Hepatocyte (in vitro differentiated cells): Measurements from ENCODE around the gene USP6NL.

ENCODE experiments used
- EZH2 ChIP-seq: fragments of 200-600 bp; sonication (generic); IDR thresholded peaks from 2 replicates; pipeline ENCODE4 v1.6.1; 2016; ENCODE audit warnings: antibody characterized with exemption, mild to moderate bottlenecking, borderline replicate concordance
- TF ChIP-seq, protein P1 (sequence below): fragments of 200-600 bp; sonication (generic); IDR thresholded peaks from 2 replicates; pipeline ENCODE4 v1.5.1; 2016; ENCODE audit warnings: antibody characterized with exemption, mild to moderate bottlenecking; ENCODE audit not compliant: poor library complexity

DNA sequence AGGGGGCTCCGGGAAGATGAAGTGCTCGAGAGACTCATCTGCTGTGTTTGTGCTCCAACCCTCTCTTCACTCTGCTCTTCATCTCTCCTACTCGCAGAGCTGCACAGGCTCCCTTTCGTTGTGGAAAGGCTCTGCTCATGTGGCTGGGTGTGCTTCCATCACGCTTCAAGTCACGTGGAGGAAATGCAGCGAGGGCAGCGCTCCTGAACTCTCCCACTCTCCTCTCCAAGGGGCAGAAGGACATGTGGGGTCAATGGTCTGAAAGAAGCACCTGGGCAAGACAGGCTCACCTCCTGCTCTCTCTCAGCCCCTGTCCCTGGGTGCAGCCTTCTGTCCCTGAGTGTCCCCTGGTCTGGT is 72.6 kb downstream of the USP6NL start:
- TF ChIP-seq, protein P1, sequence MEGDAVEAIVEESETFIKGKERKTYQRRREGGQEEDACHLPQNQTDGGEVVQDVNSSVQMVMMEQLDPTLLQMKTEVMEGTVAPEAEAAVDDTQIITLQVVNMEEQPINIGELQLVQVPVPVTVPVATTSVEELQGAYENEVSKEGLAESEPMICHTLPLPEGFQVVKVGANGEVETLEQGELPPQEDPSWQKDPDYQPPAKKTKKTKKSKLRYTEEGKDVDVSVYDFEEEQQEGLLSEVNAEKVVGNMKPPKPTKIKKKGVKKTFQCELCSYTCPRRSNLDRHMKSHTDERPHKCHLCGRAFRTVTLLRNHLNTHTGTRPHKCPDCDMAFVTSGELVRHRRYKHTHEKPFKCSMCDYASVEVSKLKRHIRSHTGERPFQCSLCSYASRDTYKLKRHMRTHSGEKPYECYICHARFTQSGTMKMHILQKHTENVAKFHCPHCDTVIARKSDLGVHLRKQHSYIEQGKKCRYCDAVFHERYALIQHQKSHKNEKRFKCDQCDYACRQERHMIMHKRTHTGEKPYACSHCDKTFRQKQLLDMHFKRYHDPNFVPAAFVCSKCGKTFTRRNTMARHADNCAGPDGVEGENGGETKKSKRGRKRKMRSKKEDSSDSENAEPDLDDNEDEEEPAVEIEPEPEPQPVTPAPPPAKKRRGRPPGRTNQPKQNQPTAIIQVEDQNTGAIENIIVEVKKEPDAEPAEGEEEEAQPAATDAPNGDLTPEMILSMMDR, result no peak
- TF ChIP-seq EZH2, result no peak
